H9 (cell line): ENCODE data around the gene THSD7A. TPM values are rescaled to one million over a fixed set of nuclear protein-coding genes. Genes with fewer than 3 reads are reported as not detected.

ENCODE experiments used
- DNase-seq: peaks from one replicate; pipeline ENCODE4 v3.0.0-alpha.2; 2017
- H2AFZ ChIP-seq: one replicate; pipeline ENCODE4 v1.6.1; 2013; ENCODE audit warnings: mild to moderate bottlenecking, low read length, control low read depth, moderate library complexity
- H2AK5ac ChIP-seq: 2 replicates; pipeline ENCODE4 v1.6.1; 2013; ENCODE audit warnings: low read length, control low read depth, mixed read lengths; ENCODE audit not compliant: insufficient read length
- H2BK120ac ChIP-seq: one replicate; pipeline ENCODE4 v1.6.1; 2013; ENCODE audit warnings: low read depth, mild to moderate bottlenecking, low read length, control low read depth, inconsistent platforms; ENCODE audit not compliant: poor library complexity, severe bottlenecking
- H2BK12ac ChIP-seq: 2 replicates; pipeline ENCODE4 v1.6.1; 2013; ENCODE audit warnings: low read length, control low read depth, mixed read lengths, low read depth; ENCODE audit not compliant: insufficient read length
- H2BK15ac ChIP-seq: 2 replicates; pipeline ENCODE4 v1.6.1; 2013; ENCODE audit warnings: low read depth, low read length, control low read depth
- H2BK20ac ChIP-seq: one replicate; pipeline ENCODE4 v1.6.1; 2013; ENCODE audit warnings: low read depth, mild to moderate bottlenecking, low read length, control low read depth, inconsistent platforms; ENCODE audit not compliant: poor library complexity, severe bottlenecking
- H2BK5ac ChIP-seq: 2 replicates; pipeline ENCODE4 v1.6.1; 2013; ENCODE audit warnings: low read length, control low read depth, mixed read lengths; ENCODE audit not compliant: insufficient read length
- H3K14ac ChIP-seq: 2 replicates; pipeline ENCODE4 v1.6.1; 2013; ENCODE audit warnings: low read length, control low read depth; ENCODE audit not compliant: insufficient read depth
- H3K18ac ChIP-seq: 2 replicates; pipeline ENCODE4 v1.6.1; 2013; ENCODE audit warnings: low read depth, mild to moderate bottlenecking, mixed read lengths, low read length, control low read depth; ENCODE audit not compliant: insufficient read length
- H3K23ac ChIP-seq: 2 replicates; pipeline ENCODE4 v1.6.1; 2013; ENCODE audit warnings: low read length, control low read depth, mixed read lengths, low read depth; ENCODE audit not compliant: insufficient read length
- H3K23me2 ChIP-seq: 2 replicates; pipeline ENCODE4 v1.6.1; 2013; ENCODE audit warnings: low read depth, mild to moderate bottlenecking, mixed read lengths, low read length, control low read depth; ENCODE audit not compliant: insufficient read length, poor library complexity, severe bottlenecking
- H3K27ac ChIP-seq: 2 replicates; pipeline ENCODE4 v1.5.1; 2013; ENCODE audit warnings: low read length, control low read depth, mixed read lengths, low read depth; ENCODE audit not compliant: insufficient read length
- H3K27me3 ChIP-seq: 2 replicates; pipeline ENCODE4 v1.6.1; 2013; ENCODE audit warnings: low read length, control low read depth, inconsistent platforms; ENCODE audit not compliant: insufficient read depth
- H3K4ac ChIP-seq: 2 replicates; pipeline ENCODE4 v1.6.1; 2013; ENCODE audit warnings: low read depth, mild to moderate bottlenecking, control low read depth, inconsistent platforms, low read length, moderate library complexity
- H3K4me1 ChIP-seq: 2 replicates; pipeline ENCODE4 v1.6.1; 2013; ENCODE audit warnings: low read length, control low read depth, inconsistent platforms; ENCODE audit not compliant: insufficient read depth
- H3K4me2 ChIP-seq: 2 replicates; pipeline ENCODE4 v1.6.1; 2013; ENCODE audit warnings: low read length, control low read depth, mixed read lengths; ENCODE audit not compliant: insufficient read length, insufficient read depth
- H3K56ac ChIP-seq: 2 replicates; pipeline ENCODE4 v1.6.1; 2013; ENCODE audit warnings: low read depth, mild to moderate bottlenecking, mixed read lengths, low read length, control low read depth; ENCODE audit not compliant: insufficient read length
- H3K79me1 ChIP-seq: 2 replicates; pipeline ENCODE4 v1.6.1; 2013; ENCODE audit warnings: low read depth, mild to moderate bottlenecking, moderate library complexity, low read length, control low read depth, inconsistent platforms; ENCODE audit not compliant: insufficient read depth, poor library complexity, severe bottlenecking
- H3K79me2 ChIP-seq: 2 replicates; pipeline ENCODE4 v1.6.1; 2013; ENCODE audit warnings: low read length, control low read depth, inconsistent platforms; ENCODE audit not compliant: insufficient read depth
- H3K9ac ChIP-seq: 2 replicates; pipeline ENCODE4 v1.6.1; 2013; ENCODE audit warnings: low read length, control low read depth, mixed read lengths; ENCODE audit not compliant: insufficient read length; ENCODE audit errors: extremely low read depth
- H3K9me3 ChIP-seq: one replicate; pipeline ENCODE4 v1.6.1; 2013; ENCODE audit warnings: low read depth, low read length, inconsistent platforms; ENCODE audit not compliant: control insufficient read depth
- H3T11ph ChIP-seq: one replicate; pipeline ENCODE4 v1.6.1; 2013; ENCODE audit warnings: mild to moderate bottlenecking, low read length, control low read depth, inconsistent platforms
- H4K20me1 ChIP-seq: one replicate; pipeline ENCODE4 v1.6.1; 2013; ENCODE audit not compliant: control insufficient read depth, insufficient read length, insufficient read depth
- H4K5ac ChIP-seq: 2 replicates; pipeline ENCODE4 v1.6.1; 2013; ENCODE audit warnings: low read depth, mild to moderate bottlenecking, mixed read lengths, low read length, control low read depth; ENCODE audit not compliant: insufficient read length
- H4K8ac ChIP-seq: replicated peaks from 2 replicates; pipeline ENCODE4 v1.6.1; 2013; ENCODE audit warnings: low read length, control low read depth, mixed read lengths, low read depth; ENCODE audit not compliant: insufficient read length
- H4K91ac ChIP-seq: 2 replicates; pipeline ENCODE4 v1.6.1; 2013; ENCODE audit warnings: low read depth, mild to moderate bottlenecking, moderate library complexity, mixed read lengths, low read length, control low read depth; ENCODE audit not compliant: insufficient read length
- H3K27ac Mint-ChIP-seq, 3 experiments: 2 replicates in 2 of 3; 3 replicates in 1 of 3; pipeline ENCODE4 v1.8.0; 2020 to 2021; ENCODE audit warnings: mixed read lengths in 3 of 3, mild to moderate bottlenecking in 1 of 3, moderate library complexity in 1 of 3
- H3K27me3 Mint-ChIP-seq: 2 replicates; pipeline ENCODE4 v1.8.0; 2021; ENCODE audit warnings: low read depth, mild to moderate bottlenecking, moderate library complexity, mixed read lengths
- H3K36me3 Mint-ChIP-seq, 3 experiments: 2 replicates in 2 of 3; 3 replicates in 1 of 3; pipeline ENCODE4 v1.8.0; 2020 to 2021; ENCODE audit warnings: low read depth in 3 of 3, mixed read lengths in 3 of 3; ENCODE audit not compliant: insufficient read depth in 1 of 3
- H3K4me1 Mint-ChIP-seq, 2 experiments: 2 replicates each; pipeline ENCODE4 v1.8.0; 2020; ENCODE audit warnings: mixed read lengths in 2 of 2
- H3K4me3 Mint-ChIP-seq, 2 experiments: 2 replicates in 1 of 2; 3 replicates in 1 of 2; pipeline ENCODE4 v1.8.0; 2020 to 2021; ENCODE audit warnings: mild to moderate bottlenecking in 2 of 2, mixed read lengths in 2 of 2, moderate library complexity in 1 of 2
- H3K9me3 Mint-ChIP-seq, 2 experiments: 2 replicates in 1 of 2; 3 replicates in 1 of 2; pipeline ENCODE4 v1.8.0; 2020; ENCODE audit warnings: mild to moderate bottlenecking in 2 of 2, mixed read lengths in 2 of 2, moderate library complexity in 1 of 2
- WGBS: extraction: QIAGEN DNeasy Blood & Tissue Kit; methylation state at CpG from one replicate; pipeline ENCODE4 v1.1.7; 2013; ENCODE audit warnings: missing lambda C conversion rate, low lambda C conversion rate, mixed read lengths; ENCODE audit not compliant: insufficient read length; ENCODE audit errors: extremely low coverage; 5-methylcytosine and 5-hydroxymethylcytosine counted together
- total RNA-seq: library from RNA; stranded (reverse); gene quantifications from 2 replicates; pipeline ENCODE4 v1.2.1, GENCODE V29; 2021
- TF ChIP-seq, protein P1 (sequence below): fragments of 200-600 bp; sonication (generic); conservative IDR thresholded peaks from 3 replicates; pipeline ENCODE4 v1.8.0; 2021; ENCODE audit warnings: antibody characterized with exemption, mild to moderate bottlenecking

Gene THSD7A
- total RNA-seq, 1 experiment from 2014 or later: 0.42 TPM

DNA sequence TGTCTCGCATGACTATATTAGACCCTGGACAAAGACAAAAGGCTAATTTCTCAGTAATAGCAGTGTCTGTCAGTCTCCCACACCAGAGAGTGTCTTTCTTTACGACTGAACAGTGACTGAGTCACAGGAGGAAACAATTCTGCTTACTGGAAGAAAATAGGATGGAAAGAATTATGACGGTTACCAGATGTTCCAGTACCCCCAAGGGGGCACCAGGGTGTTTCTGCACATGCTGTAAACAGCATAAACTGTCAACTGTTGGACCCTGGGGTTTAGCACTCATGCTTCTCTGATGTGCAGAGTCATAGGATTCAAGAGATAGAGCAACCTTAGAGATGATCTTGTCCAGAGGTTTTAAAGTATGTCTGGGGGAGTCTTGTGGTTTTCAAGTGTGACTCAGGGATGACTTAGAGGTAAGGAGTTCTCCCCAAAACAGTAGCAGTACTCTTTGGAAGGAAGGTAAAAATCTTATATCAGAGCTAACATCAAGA is 291.7 kb downstream of the THSD7A start:
- Histone ChIP-seq H3K9me3 (no peaks in the 10 kb centered on the region), H2BK12ac (no peak overlapping the region), H3K79me2 (no peaks in the 10 kb centered on the region), H3K27me3 (no peaks in the 10 kb centered on the region), H2BK15ac (no peak overlapping the region), H3K56ac (no peak overlapping the region), H4K5ac (no peak overlapping the region), H2AFZ (no peak overlapping the region), H2BK5ac (no peak overlapping the region), H4K20me1 (no peaks in the 10 kb centered on the region), H2BK20ac (no peak overlapping the region), H2AK5ac (no peak overlapping the region), H3K27ac (no peak overlapping the region), H3K4me1 (no peaks in the 10 kb centered on the region), H4K8ac (no peak overlapping the region), H3T11ph (no peak overlapping the region), H3K14ac (no peak overlapping the region), H3K23me2 (no peaks in the 10 kb centered on the region), H3K4me2 (no peak overlapping the region), H3K18ac (no peak overlapping the region), H3K23ac (no peak overlapping the region), H3K79me1 (no peaks in the 10 kb centered on the region), H3K4ac (no peak overlapping the region), H3K9ac (no peak overlapping the region), H4K91ac (no peak overlapping the region), H2BK120ac (no peak overlapping the region)
- no peak overlapping the region for H3K27ac Mint-ChIP-seq
- H3K4me1 Mint-ChIP-seq: peaks cover 5 to 9% of the 10 kb centered on the region in 2 experiments
- TF ChIP-seq, protein P1, sequence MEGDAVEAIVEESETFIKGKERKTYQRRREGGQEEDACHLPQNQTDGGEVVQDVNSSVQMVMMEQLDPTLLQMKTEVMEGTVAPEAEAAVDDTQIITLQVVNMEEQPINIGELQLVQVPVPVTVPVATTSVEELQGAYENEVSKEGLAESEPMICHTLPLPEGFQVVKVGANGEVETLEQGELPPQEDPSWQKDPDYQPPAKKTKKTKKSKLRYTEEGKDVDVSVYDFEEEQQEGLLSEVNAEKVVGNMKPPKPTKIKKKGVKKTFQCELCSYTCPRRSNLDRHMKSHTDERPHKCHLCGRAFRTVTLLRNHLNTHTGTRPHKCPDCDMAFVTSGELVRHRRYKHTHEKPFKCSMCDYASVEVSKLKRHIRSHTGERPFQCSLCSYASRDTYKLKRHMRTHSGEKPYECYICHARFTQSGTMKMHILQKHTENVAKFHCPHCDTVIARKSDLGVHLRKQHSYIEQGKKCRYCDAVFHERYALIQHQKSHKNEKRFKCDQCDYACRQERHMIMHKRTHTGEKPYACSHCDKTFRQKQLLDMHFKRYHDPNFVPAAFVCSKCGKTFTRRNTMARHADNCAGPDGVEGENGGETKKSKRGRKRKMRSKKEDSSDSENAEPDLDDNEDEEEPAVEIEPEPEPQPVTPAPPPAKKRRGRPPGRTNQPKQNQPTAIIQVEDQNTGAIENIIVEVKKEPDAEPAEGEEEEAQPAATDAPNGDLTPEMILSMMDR: no peak
- DNase-seq: no peak
- WGBS: no CpG with 5 or more reads among the region's 3 CpGs
- no peaks in the 10 kb centered on the region for H3K9me3 Mint-ChIP-seq
- no peaks in the 10 kb centered on the region for H3K27me3 Mint-ChIP-seq
- H3K4me3 Mint-ChIP-seq: no peak overlapping the region
- peaks cover 0 to 2% (median 0%) of the 10 kb centered on the region in 3 experiments; a peak in 1 of 7 replicates for H3K36me3 Mint-ChIP-seq
